Urothelium cell line (cell line): ENCODE data around the gene NEFH.
"Not testable (repeated sequence)": the region's sequence is repeated elsewhere in the genome, so short reads cannot be mapped to it uniquely, and the experiment has no call there.

Experiments used
- DNase-seq: peaks from one replicate; pipeline ENCODE4 v3.0.0; 2011; ENCODE audit warnings: low spot score, mixed read lengths
- FAIRE-seq: peaks from 2 replicates; lab custom pipeline; 2011; peaks lifted over from hg19 to GRCh38; lab: Jason Lieb, UNC

The NEFH gene

GRCh38 chr22:29489127-29489780, 9.2 kb downstream of the NEFH start:
- not testable (repeated sequence) for DNase-seq
- peak; percentile 5 for FAIRE-seq

DNA sequence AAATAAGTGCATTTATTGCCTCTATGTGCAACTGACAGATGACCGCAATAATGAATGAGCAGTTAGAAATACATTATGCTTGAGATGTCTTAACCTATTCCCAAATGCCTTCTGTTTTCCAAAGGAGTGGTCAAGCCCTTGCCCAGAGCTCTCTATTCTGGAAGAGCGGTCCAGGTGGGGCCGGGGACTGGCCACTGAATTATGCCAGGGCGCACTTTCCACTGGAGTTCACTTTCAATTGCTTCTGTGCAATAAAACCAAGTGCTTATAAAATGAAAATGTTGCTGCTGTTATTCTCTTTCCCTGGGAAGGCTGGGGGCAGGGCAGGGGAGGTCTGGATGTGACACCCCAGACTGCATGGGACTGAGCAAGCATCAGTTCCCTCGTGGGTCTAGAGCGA, 11.0 kb downstream of the NEFH start:
- no peak for FAIRE-seq
- DNase-seq = no peak

- no peak for DNase-seq
- FAIRE-seq = no peak
These were observed 13.6 kb downstream of the NEFH start for GRCh38 chr22:29493636-29494035.

GRCh38 chr22:29499852-29500251, 19.8 kb downstream of the NEFH start:
- DNase-seq (no peak), FAIRE-seq (no peak)

DNA sequence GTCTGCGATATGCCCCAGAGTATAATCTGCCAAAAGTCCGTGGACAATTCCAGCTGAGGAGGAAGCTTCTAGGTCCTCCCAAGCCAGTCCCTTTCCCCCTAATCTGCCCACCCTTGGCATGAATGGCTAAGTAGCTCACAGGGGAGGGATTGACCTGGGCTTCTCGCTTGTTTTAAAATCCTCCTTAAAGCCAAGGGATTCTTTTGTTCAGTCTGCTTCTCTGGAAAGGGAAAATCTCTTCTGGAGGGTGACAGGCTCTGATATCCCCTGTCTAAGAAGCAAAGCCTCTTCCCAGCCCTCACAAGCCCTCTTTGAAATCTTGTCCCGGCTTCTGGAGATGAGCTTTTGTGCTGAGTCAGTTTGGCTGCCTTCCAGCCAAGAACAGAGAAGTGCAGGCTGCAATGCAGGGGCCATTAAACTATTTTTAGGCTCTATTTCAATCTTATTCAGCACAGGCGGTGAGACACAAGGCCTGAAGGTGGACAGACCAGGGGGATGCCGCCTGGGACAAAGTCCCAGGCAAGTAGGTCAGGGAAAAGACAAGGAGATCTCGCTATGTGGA, 23.9 kb downstream of the NEFH start:
- DNase-seq (peak; percentile 77), FAIRE-seq (no peak)

- DNase-seq (no peak), FAIRE-seq (no peak)
These were observed 29.3 kb downstream of the NEFH start for GRCh38 chr22:29509298-29509697.

DNA sequence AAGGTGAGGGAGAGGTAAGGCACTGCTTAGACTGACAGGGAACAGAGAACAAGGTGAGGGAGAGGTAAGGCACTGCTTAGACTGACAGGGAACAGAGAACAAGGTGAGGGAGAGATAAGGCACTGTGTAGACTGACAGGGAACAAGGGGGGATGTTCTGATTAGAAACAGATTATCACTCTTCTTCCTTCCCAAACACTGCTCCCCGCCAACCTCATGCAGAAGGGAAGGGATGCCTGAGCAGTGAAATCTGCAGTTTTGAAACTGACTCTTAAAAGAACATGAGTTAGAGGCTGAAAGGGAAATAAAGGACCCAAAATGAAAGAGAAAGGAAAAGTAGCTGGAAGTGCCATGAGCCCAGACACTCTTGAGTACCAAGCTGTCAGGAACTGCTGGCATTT, 29.8 kb downstream of the NEFH start:
- DNase-seq (no peak), FAIRE-seq (no peak)

- FAIRE-seq = no peak
These were observed 30.5 kb downstream of the NEFH start for GRCh38 chr22:29510542-29510941.

GRCh38 chr22:29511126-29511862, 31.3 kb downstream of the NEFH start:
- no peak for FAIRE-seq
- no peak for DNase-seq

More at GRCh38 chr22:29510542-29510941, 30.5 kb downstream of the NEFH start:
- DNase-seq = no peak

DNA sequence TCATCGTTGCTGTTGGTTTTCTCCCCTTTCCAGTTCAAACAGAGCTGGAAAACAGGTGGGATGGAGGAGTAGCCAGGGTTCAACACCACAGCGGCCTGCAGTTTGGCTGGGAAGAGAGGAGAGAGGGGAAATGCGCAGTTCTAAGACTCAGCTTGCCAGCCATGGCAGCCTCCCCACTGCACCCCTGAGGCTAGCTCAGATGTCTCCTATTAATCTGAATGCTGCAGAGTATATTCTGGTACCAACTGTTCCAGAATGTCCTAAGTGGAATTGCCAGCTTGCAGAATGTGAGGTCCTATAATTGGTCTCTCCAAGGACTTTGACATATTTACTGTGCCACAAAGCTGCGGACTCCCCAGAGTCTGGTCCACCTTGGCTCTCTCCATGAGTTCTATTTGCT, 32.0 kb downstream of the NEFH start:
- DNase-seq = no peak
- no peak for FAIRE-seq

DNA sequence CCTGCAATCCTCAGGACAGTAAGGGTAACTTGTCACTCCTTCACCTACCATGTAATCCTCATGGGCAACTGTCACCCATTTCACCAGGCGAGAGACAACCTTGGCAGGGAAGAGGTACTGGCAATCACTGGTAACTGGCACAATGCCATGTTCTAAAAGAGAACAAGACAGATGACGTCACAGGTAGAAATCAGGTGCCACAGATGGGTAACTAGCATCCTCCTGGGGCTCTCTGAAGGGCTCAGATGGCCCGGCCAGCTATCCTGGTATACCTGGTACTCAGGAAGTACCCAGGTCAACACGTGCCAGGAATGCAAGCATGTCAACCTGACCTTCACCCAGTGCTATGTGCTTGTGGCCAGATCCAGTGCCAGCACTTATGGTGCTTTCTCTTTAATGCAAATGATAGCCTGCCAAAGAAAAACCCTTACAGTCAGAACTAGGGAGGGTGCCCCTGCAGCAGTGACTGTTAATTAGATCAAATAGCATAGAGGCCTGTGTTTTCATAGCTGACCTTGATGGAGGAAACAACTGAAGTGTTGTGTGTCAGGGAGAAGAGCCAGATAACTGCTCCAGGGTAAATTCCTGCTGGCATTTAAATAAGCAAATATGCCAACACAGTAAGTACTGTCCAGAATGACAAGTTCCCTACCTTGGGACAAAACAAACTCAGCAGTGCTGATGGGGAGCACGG, 37.3 kb downstream of the NEFH start:
- FAIRE-seq (no peak), DNase-seq (no peak)

DNA sequence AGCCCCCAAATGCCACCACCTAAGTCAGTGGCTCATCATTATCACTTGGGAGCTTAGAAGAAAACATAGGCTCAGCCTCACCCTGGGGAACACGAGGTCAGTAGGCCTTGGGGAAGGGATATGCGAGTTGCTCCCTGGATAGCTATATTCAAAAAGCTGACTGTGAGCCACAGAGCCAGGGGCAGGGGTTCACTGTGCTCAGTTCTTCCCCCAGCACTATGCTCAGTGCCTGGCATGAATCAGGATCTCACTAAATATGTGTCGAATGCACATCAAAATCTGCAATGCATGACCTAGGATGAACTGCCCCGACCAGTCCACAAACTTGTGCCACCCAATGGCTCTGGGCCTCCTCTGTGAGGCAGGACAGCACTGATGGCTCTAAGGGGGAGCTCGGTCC, 38.4 kb downstream of the NEFH start:
- no peak for FAIRE-seq
- DNase-seq = no peak

GRCh38 chr22:29519996-29520395, 40.0 kb downstream of the NEFH start:
- FAIRE-seq = no peak
- no peak for DNase-seq

GRCh38 chr22:29520851-29521250, 40.8 kb downstream of the NEFH start:
- no peak for FAIRE-seq
- no peak for DNase-seq

DNA sequence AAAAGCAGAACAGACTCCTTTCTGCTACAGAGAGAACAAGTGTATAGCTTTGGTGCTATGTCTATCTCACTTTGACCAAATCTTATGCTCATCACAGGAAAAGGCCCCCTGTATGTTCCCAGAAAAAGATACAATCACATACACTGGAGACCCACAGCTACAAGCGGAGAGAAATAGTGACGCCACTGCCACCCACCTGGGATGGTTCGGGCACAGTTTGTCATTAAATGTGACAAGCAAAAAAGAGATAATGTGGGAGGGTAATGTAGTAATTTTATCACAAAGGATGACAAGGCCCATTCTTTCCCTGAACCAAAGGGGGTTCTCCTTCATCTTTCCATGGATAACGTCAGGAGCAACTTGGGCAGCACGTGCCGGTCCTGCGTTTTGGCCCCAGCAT, 41.5 kb downstream of the NEFH start:
- no peak for FAIRE-seq
- DNase-seq = no peak

DNA sequence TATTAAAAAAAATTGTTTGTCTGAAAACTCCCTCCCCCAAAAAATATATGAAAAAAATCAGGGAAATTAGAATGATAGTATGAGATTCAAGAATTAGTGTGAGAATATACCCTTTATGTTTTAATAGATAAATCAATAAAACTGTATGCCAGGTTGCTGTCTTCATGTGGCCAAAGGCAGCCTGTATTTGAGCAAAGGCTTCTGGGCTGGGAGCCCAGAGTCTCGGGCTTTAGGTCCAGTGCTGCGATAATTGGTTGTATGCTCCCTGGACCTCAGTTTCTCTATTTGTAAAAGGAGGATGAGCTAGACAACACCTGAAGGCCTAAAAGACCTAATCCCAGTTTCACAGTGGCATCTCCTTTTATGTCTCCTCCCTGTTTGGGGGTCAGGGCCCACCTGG, 43.7 kb downstream of the NEFH start:
- no peak for FAIRE-seq
- no peak for DNase-seq

DNA sequence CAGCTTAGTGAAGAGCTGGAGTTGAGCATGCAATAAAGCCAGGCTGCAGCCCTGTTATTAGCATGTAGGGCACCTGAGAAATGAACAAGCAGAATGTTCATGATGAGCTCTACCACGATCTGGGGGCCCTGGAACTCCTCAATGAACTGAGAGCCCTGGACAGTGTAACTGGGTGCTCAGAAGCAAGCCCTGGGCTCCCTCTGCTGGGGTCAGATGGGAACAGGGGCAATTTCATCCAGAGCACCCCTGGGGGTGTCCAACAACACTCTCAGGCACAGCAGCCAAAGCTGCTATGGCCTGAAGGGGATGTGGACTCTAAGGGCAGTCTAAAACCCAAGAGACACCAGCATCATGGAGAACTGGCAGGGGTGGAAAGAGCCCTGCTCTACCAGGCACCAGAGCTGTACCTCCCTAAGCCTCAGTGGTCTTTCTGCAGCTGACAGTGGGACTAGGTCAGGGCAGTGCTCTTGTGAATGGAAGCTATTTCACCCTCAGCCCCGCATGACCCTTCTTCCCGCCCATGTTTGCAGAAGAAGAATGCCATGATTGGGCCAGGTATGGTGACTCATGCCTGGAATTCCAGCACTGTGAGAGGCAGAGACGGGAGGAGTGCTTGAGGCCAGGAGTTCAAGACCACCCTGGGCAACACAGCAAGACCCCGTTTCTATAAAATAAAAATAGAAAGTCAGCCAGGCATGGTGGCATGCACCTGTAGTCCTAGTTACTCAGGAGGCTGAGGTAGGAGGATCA, 44.6 kb downstream of the NEFH start:
- DNase-seq = peak; percentile 31
- FAIRE-seq = no peak

DNA sequence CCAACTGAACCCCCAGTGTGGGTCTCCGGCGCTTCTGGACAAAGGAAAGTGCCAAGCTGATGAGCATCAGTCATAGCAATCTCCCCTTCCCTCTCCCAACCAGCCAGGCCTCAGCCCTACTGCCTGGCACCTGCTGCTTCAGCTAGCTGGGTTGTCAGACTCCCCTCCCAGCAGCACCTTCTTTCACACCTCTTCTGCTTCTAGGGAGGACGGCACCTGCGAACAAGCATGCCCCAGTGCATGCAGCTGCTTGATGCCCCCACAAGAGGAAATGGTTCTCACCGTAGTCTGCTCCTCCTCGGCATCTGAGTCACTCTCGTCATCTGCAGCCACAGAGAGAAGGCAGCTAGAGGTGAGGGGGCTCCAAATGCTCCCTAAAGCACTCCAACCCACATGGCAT, 48.1 kb downstream of the NEFH start:
- FAIRE-seq (no peak), DNase-seq (no peak)

DNA sequence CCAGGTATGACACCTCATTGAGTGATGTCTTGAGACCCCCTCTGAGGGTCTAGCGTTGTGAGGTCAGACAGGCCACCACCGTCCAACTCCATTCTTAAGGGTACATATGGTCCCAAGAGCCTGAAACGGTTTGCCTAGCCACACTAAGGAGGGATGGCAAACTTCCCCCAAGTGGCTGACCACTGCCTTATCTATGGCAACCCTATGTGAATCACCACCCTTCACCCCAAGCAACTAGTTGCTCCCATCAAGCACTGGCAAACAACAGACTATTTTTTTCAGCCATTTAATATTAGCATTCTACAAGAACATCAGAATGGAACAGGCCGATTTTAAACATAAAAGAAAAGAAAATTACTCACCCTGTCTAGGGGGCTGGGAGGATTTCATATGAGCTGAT, 50.7 kb downstream of the NEFH start:
- FAIRE-seq (no peak), DNase-seq (no peak)

DNA sequence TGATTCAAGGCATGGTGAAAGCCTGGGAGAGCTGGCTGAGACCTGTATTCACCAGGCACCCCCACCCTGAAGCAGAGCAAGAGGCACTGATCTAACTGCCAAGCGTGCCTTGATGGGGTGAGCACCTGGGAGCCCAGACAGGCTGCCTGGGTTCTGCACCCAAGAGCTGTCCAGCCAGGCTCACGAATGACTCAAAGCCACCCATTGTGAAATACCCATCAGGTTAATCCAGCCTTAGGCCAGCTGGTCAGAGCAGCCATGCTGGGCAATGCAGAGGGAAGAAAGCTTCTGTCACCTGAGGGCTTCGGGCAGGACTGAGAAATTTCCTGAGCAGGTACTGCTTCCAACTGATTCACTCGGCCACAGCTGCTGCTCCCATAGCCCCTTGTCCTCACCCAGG, 51.4 kb downstream of the NEFH start:
- FAIRE-seq = no peak
- no peak for DNase-seq

DNA sequence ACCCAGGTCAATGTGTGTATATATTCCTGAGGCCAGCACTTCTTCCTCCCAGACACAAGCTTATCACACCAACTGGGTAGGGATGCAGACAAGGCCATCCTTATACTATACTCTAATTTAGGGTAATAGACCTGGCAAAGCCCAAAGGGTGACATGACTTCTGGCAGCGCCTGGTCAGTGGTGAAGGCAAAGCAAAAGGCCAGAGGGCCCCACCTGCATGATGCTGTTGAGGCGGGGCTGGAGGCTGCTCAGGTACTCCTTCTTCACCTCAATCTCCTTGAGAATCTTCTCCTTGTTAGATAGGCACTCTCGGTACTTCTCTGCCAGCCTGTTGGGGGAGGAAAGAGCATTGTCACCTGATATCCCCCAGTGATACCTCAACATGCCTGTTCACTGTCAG, 56.4 kb downstream of the NEFH start:
- FAIRE-seq = no peak

More for the DNA sequence above, 56.4 kb downstream of the NEFH start:
- no peak for DNase-seq
